Astrocyte of the hippocampus (primary cell): ENCODE results near the gene GCK.

Source experiments
- DNase-seq: peaks from one replicate; pipeline ENCODE4 v3.0.0; 2011; ENCODE audit warnings: low read depth, low spot score

Gene GCK

GRCh38 chr7:44117801-44118429 lies 71.3 kb downstream of the GCK start:
- no peak for DNase-seq

- DNase-seq, result no peak
Observed at GRCh38 chr7:44116789-44117666, 72.2 kb downstream of the GCK start.

- no peak for DNase-seq
Observed at GRCh38 chr7:44116087-44116788, 73.0 kb downstream of the GCK start.

GRCh38 chr7:44114586-44115310 lies 74.5 kb downstream of the GCK start:
- no peak for DNase-seq

GRCh38 chr7:44113764-44114354 lies 75.4 kb downstream of the GCK start:
- DNase-seq, result no peak

GRCh38 chr7:44112997-44113763 lies 76.1 kb downstream of the GCK start:
- no peak for DNase-seq

GRCh38 chr7:44112231-44112996 lies 76.8 kb downstream of the GCK start:
- DNase-seq, result no peak

- DNase-seq, result no peak
Observed at GRCh38 chr7:44111761-44112160, 77.5 kb downstream of the GCK start.

- no peak for DNase-seq
Observed at GRCh38 chr7:44110719-44111635, 78.3 kb downstream of the GCK start.

GRCh38 chr7:44109991-44110390 lies 79.2 kb downstream of the GCK start:
- no peak for DNase-seq

GRCh38 chr7:44108768-44109750 lies 80.2 kb downstream of the GCK start:
- no peak for DNase-seq

- DNase-seq, result no peak
Observed at GRCh38 chr7:44107961-44108767, 81.1 kb downstream of the GCK start.

GRCh38 chr7:44107116-44107960 lies 81.9 kb downstream of the GCK start:
- no peak for DNase-seq

- no peak for DNase-seq
Observed at GRCh38 chr7:44106311-44107065, 82.8 kb downstream of the GCK start.

GRCh38 chr7:44105832-44106231 lies 83.4 kb downstream of the GCK start:
- no peak for DNase-seq
